ENCODE measurements around the gene CROCC2.

Gene CROCC2

GRCh38 chr2:240873098-240873788, 32.9 kb upstream of the CROCC2 start:
- Histone ChIP-seq H3K4me1 (ENCODE audit: insufficient read depth, low read length, severe bottlenecking) (no peaks in the 10 kb centered on the region), H3K9me3 (ENCODE audit: low read length) (no peaks in the 10 kb centered on the region), H3F3A (ENCODE audit: insufficient read depth, low read length) (no peaks in the 10 kb centered on the region), H3K27me3 (ENCODE audit: insufficient read depth, low read length) (no peaks in the 10 kb centered on the region; the same call in 1 of the 2 replicates), H3K9me2 (ENCODE audit: low read depth, low read length) (no peaks in the 10 kb centered on the region), H3K79me2 (ENCODE audit: insufficient read depth, low read length) (no peaks in the 10 kb centered on the region), H2AFZ (ENCODE audit: low read length) (no peak overlapping the region), H3K9ac (ENCODE audit: low read length) (no peak overlapping the region), H3K27ac (ENCODE audit: low read depth, low read length, poor library complexity, severe bottlenecking) (no peak overlapping the region), H4K20me1 (ENCODE audit: insufficient read depth, low read length) (no peaks in the 10 kb centered on the region), H3K4me2 (ENCODE audit: low read length) (no peak overlapping the region), H3K4me3 (ENCODE audit: low read depth, low read length, poor library complexity, severe bottlenecking) (no peak overlapping the region), H3K36me3 (ENCODE audit: insufficient read depth, low read length) (no peaks in the 10 kb centered on the region)
- TF ChIP-seq EZH2 (IDR thresholded peaks at IDR 0.05; ENCODE audit: borderline replicate concordance, low read length) (no peak), CTCF (IDR thresholded peaks at IDR 0.05; ENCODE audit: low read length) (no peak)

GRCh38 chr2:240873805-240874714, 32.1 kb upstream of the CROCC2 start:
- Histone ChIP-seq H3K9me2 (ENCODE audit: low read depth, low read length) (no peaks in the 10 kb centered on the region), H4K20me1 (ENCODE audit: insufficient read depth, low read length) (no peaks in the 10 kb centered on the region), H3K4me1 (ENCODE audit: insufficient read depth, low read length, severe bottlenecking) (no peaks in the 10 kb centered on the region), H3K79me2 (ENCODE audit: insufficient read depth, low read length) (no peaks in the 10 kb centered on the region), H3K27me3 (ENCODE audit: insufficient read depth, low read length) (no peaks in the 10 kb centered on the region; the same call in 1 of the 2 replicates), H3K27ac (ENCODE audit: low read depth, low read length, poor library complexity, severe bottlenecking) (no peak overlapping the region), H3K9me3 (ENCODE audit: low read length) (no peaks in the 10 kb centered on the region), H2AFZ (ENCODE audit: low read length) (no peak overlapping the region), H3K4me2 (ENCODE audit: low read length) (no peak overlapping the region), H3K36me3 (ENCODE audit: insufficient read depth, low read length) (no peaks in the 10 kb centered on the region), H3K9ac (ENCODE audit: low read length) (no peak overlapping the region), H3F3A (ENCODE audit: insufficient read depth, low read length) (no peaks in the 10 kb centered on the region), H3K4me3 (ENCODE audit: low read depth, low read length, poor library complexity, severe bottlenecking) (no peak overlapping the region)
- TF ChIP-seq EZH2 (IDR thresholded peaks at IDR 0.05; ENCODE audit: borderline replicate concordance, low read length) (no peak), CTCF (IDR thresholded peaks at IDR 0.05; ENCODE audit: low read length) (no peak)

- H3K4me1 ChIP-seq (ENCODE audit: insufficient read depth, low read length, severe bottlenecking) = no peaks in the 10 kb centered on the region
- H3K79me2 ChIP-seq (ENCODE audit: insufficient read depth, low read length) = no peaks in the 10 kb centered on the region
- H3K27me3 ChIP-seq (ENCODE audit: insufficient read depth, low read length) = no peaks in the 10 kb centered on the region
- H3K9me3 ChIP-seq (ENCODE audit: low read length) = no peaks in the 10 kb centered on the region
- no peaks in the 10 kb centered on the region for H3K9me2 ChIP-seq (ENCODE audit: low read depth, low read length)
- H3F3A ChIP-seq (ENCODE audit: insufficient read depth, low read length) = no peaks in the 10 kb centered on the region
- no peak overlapping the region for H3K4me2 ChIP-seq (ENCODE audit: low read length)
- no peak overlapping the region for H3K4me3 ChIP-seq (ENCODE audit: low read depth, low read length, poor library complexity, severe bottlenecking)
- H3K27ac ChIP-seq (ENCODE audit: low read depth, low read length, poor library complexity, severe bottlenecking) = no peak overlapping the region
- no peaks in the 10 kb centered on the region for H4K20me1 ChIP-seq (ENCODE audit: insufficient read depth, low read length)
- no peak overlapping the region for H2AFZ ChIP-seq (ENCODE audit: low read length)
- TF ChIP-seq EZH2 (IDR thresholded peaks at IDR 0.05; ENCODE audit: borderline replicate concordance, low read length) = no peak
- TF ChIP-seq CTCF (IDR thresholded peaks at IDR 0.05; ENCODE audit: low read length) = no peak
- no peak overlapping the region for H3K9ac ChIP-seq (ENCODE audit: low read length)
- H3K36me3 ChIP-seq (ENCODE audit: insufficient read depth, low read length) = no peaks in the 10 kb centered on the region
Measured at GRCh38 chr2:240874715-240875227, 31.4 kb upstream of the CROCC2 start.
